HG02884 (cell line): ENCODE results near the gene FCGBP.
"Not testable (repeated sequence)": the region's sequence is repeated elsewhere in the genome, so short reads cannot be mapped to it uniquely, and the experiment has no call there.

ENCODE experiments used
- ATAC-seq: cut with Tn5 transposase; IDR thresholded peaks from one replicate; pipeline ENCODE4 v1.9.1; 2021; ENCODE audit warnings: mild to moderate bottlenecking, moderate library complexity; ENCODE audit not compliant: unreplicated experiment

The FCGBP gene

DNA sequence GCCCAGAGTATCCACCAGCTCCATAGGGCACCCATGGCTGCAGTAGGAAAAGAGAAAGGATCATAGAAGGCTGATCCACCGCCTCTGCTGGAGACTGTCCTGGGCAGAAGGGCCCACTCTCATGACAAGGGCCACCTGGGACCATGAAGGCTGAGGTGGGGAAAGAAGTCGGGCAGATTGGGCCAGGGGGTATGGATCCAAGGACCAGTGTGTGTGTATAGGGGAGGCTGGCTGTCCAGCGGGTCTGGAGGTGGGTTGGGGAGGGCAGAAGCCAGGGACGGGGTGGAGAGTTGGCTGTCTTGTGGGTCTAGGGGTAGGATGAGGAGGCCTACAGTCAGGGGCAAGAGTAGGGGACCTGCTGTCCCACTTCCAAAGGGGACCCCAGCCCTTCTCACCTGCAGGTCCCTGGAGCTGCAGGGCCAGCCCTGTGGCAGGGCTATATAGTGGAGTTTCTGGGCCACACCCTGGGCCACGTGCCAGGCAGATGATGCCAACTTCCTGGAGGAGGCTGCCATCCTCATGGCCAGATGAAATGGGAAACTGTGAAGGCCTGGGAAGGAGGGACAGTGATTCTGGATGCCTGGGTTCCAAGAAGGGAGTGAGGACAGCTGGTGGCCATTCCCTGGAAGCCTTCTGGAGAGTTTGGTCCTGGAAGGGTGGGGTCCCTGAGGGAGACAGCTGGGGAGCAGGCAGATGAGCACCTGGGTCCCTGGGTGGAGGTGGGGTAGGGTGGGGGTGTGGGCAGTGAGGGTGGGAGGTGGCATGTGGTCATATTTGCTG, at the start of gene FCGBP:
Gene FCGBP (minus strand): TSS at position 51 of the 780 bp plus-strand sequence.
- ATAC-seq: no peak

DNA sequence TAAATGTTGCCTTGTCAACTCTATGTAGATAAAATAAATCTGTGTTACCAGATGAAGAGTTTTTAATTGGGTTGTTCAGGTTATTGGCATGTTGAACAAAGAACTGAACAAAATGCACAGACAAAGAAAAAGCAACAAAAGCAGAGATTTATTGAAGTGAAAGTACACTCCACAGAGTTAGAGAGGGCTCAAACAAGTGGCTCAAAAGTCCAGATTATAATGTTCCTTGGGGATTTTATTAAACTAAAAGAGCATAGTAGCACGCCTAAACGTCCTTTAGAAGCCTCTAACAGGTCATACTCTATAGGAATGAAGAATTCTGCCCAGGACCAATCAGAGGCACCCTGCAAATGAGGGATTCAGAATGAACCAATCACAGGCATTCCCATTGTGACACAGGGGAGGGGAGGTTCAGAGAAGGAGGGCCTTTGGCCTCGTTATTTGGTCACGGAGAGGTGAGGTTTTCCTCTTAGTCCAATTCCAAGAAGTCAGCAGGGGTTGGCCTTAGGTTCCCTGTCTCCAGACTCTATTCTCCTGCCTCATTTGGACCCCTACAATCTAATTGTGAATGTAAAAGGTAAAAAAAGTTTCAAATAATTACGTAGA, 49.4 kb upstream of the FCGBP start:
- no peak for ATAC-seq

DNA sequence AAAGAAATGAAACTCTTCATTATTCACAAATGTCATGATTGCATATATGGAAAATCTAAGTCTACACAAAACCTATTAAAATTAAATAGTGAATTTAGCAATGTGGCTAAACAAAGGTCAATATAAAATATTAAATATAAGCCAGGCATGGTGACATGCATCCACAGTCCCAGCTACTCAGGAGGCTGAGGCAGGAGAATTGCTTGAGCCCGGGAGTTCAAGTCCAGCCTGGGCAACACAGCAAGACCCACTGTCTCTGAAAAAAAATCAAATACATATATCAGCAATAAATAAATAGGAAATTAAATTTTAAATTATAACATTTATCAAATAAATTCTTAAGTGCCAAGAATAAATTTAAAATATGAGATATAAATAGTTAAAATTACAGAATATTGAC, 48.4 kb upstream of the FCGBP start:
- ATAC-seq: no peak

DNA sequence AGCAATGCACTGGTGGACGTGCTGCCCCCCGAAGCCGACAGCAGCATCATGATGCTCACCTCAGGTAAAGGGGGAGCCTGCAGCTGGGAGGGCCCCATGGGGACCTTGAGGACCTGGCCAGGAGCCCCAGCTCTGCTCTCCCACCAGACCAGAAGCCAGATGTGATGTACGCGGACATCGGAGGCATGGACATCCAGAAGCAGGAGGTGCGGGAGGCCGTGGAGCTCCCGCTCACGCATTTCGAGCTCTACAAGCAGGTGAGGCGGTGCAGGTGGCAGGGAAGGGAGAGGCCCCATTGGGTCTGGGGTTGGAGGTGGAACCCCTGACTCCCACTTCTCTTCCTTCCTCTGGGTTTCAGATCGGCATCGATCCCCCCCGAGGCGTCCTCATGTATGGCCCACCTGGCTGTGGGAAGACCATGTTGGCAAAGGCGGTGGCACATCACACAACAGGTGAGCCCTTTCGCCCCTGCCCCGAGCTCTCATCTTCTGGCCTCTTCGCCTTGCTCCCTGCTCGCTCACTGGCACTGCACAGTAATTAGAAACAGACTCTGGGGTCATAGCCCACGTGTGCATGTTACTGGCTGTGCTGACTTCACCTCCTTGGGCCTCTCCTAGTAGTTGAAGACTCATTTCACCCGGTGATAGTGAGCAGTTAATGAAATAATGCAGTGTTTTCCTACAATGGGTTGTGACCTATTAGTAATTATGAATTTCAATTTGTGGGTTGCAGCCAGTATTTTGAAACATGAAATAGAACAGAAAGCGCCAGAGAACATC, 40.1 kb upstream of the FCGBP start:
- ATAC-seq: no peak

DNA sequence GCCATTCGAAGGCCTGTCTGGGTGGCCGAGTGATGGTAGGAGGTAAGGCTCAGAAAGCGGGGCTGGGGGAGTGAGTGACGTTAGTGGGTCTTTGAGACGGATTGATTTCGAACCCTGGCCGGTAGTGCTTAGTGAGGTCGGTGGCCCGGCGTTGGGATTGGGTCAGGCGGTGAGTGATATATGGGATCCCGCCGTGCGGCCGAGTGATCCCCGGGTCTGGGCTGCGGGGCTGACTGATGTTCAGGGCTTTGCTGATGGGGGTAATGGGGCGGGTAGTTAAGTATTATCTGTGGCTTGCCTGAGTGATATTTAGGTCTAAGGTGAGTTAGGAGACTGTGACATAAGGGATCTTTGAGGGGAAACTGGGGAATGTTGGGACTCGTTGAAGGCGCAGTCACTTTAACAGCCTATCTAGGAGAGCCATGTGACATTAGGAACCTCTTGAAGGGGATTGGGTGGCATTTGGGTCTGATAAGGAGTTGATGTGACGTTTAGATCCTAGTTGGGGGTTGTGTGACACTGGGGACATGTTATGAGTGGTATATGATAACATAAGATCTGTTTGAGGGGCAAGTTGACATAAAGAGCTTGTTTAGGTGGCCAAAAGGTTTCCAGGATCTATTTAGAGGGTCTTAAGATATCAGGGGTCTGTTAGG, 37.1 kb upstream of the FCGBP start:
- ATAC-seq: no peak

DNA sequence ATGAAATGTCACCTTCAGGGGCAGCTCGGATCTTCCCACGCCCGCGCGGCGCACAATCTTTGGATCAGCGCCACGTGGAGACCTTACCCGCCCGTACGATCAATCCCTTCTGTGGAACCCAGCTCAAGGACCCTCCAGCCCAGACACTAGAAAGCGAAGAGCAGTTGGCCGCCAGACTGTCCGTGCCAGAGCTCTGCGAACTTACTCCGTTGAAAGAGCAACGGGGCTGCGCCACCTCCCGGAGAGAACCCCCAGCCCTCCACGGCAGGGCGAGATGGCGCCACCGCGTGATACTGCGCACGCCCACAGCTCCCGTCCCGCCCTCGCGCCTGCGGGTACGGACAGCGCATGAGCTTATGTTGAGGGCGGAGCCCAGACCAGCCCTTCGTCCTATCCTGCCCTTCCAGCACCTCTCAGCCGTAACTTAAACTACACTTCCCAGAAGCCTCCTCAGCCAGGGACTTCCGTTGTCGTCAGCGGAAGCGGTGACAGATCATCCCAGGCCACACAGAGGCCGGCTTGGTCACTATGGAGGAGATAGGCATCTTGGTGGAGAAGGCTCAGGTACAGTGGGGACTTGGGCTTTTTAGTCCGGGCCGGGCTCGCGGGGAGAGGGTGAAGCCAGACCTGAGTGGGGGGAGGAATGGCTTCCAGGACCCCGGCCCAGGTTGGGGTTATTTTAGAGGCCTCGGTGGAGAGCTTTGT, 36.4 kb upstream of the FCGBP start, which contains the start of gene PSMC4:
Gene PSMC4 (plus strand): TSS at position 491 of the 705 bp plus-strand sequence. CDS start 38 bp downstream, at position 529.
- ATAC-seq: peak; percentile 97

DNA sequence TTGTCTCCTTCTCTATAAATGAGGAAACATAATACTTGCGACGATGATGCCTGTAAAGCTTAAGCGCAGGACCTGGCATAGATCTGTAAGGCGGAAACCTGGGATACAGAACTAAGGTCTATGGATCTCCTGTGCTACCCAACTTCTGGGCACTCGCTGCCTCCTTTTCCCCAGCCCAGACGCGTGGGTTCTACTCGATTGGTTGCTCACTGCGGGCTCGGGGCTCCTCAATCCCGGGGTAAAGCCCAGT, 35.9 kb upstream of the FCGBP start:
- ATAC-seq: peak; percentile 20

DNA sequence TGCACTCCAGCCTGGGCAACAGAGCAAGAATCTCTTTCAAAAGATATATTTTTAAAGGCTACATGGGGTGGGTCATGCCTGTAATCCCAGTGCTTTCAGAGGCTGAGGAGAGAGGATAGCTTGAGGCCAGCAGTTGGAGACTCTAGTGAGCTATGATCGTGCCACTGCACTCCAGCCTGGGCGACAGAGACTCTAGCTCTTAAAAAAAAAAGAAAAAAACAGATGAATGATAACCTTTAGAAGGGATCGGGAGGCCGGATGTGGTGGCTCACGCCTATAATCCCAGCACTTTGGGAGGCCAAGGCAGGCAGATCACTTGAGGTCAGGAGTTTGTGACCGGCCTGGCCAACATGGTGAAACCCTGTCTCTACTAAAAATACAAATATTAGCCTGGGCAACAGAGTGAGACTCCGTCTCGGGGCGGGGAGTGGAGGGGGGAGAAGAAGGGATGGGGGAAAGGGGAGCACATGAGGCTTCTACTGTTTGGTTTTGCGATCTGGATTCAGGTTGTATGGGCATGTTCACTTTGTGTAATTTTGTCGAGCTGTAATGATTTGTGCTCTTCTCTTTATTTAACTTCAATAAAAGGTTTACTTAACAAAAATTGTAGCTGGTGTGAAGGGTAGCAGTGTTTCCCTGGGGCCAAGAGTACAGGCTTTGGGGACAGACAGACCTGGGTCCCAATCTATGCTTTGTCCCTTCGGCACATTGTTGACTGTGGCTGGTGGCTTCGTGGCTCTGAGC, 35.4 kb upstream of the FCGBP start:
- no peak for ATAC-seq

DNA sequence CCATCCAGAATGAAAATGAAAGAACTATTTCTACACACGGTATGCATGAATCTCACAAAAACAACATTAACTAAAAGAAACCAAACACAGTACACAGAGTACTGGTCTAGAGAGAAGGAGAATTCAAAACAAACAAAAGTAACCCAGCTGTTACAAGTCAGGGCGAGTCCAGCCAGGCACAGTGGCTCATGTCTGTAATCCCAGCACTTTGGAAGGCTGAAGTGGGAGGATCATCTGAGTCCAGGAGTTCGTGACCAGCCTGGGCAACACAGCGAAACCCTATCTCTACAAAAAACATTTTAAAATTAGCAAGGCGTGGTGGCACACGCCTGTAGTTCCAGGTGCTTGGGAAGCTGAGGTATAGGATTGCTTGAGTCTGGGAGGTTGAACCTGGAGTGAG, 34.8 kb upstream of the FCGBP start:
- ATAC-seq: no peak

DNA sequence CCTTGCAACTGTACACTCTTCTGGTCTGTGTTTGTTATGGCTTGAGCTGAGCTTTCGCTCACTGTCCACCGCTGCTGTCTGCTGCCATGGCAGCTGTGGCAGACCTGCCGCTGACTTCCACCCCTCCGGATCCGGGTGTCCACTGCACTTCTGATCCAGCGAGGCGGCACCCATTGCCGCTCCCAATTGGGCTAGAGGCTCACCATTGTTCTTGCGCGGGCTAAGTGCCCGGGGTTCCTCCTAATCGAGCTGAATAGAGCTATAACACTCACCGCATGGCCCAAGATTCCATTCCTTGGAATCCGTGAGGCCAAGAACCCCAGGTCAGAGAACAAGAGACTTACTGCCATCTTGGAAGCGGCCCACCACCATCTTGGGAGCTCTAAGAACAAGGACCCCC, 34.4 kb upstream of the FCGBP start:
- ATAC-seq: no peak

DNA sequence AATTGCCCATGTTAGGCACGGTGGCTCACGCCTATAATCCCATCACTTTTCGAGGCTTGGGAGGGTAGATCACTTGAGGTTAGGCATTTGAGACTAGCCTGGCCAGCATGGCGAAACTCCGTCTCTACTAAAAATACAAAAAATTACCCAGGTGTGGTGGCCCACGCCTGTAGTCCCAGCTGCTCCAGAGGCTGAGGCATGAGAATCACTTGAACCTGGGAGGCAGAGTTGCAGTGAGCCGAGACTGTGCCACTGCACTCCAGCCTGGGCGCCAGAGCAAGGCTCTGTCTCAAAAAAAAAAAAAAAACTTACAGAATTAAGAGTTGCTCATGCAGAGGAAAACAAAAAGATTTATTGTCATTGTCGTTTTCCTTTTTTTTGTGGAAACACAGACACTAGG, 33.1 kb upstream of the FCGBP start:
- no peak for ATAC-seq

DNA sequence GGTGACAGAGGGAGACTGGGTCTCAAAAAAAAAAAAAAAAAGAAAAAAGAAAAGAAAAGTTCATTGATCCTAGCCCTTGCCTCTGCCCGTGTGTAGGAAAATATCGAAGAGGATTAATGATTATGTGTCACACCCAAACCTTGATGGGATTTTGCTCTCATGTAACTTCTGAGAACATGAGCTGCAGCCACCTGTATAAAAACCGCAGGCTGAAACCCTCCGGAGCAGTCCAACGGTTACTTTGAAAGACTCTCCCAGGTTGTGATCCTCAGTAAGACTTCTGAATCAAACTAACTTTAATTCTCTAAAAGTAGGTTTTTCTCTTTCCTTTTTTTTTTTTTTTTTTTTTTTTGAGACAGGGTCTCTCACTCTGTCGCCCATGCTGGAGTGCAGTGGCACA, 32.2 kb upstream of the FCGBP start:
- ATAC-seq: no peak

DNA sequence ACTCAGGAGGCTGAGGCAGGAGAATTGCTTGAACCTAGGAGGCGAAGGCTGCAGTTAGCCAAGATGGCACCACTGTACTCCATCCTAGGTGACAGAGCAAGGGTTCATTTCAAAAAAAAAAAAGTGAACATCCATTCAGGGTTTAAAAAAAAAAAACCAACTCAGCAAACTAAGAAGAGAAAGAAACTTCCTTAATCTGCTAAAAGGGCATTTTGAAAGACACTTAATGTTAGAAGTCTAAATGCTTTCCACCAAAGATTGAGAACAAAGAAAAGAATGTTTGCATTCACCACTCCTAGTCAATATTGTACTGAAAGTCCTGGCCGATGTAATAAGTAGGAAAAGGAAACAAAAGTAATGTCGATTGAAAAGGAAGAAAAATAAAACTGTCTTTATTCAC, 29.5 kb upstream of the FCGBP start:
- ATAC-seq: no peak

DNA sequence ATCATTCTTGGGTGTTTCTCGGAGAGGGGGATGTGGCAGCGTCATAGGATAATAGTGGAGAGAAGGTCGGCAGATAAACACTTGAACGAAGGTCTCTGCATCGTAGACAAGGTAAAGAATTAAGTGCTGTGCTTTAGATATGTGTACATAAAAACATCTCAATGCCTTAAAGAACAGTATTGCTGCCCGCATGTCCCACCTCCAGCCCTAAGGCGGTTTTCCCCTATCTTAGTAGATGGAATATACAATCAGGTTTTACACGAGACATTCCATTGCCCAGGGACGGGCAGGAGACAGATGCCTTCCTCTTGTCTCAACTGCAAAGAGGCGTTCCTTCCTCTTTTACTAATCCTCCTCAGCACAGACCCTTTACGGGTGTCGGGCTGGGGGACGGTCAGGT, 25.0 kb upstream of the FCGBP start:
- not testable (repeated sequence) for ATAC-seq

DNA sequence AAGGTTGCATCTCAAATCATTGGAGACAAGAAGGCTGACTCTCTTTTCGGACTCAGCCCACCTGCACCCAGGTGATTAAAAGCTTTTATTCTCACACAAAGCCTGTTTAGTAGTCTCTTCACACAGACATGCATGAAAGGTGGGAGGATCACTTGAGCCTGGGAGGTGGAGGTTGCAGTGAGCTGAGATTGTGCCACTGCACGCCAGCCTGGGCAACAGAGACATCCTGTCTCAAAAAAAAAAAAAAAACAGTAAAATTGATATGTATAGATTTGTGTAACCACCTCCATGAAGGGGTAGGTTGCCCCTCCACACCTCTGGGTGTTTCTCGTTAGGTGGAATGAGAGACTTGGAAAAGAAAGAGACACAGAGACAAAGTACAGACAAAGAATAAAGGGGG, 24.5 kb upstream of the FCGBP start:
- ATAC-seq: not testable (repeated sequence)

DNA sequence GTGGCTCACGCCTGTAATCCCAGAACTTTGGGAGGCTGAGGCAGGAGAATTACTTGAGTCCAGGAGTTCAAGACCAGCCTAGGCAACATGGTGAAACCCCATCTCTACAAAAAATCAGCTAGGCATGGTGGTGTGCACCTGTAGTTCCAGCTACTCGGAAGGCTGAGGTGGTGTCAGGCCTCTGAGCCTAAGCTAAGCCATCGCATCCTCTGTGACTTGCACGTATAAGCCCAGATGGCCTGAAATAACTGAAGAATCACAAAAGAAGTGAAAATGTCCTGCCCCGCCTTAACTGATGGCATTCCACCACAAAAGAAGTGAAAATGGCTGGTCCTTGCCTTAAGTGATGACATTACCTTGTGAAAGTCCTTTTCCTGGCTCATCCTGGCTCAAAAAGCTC, 23.5 kb upstream of the FCGBP start:
- ATAC-seq: not testable (repeated sequence)

DNA sequence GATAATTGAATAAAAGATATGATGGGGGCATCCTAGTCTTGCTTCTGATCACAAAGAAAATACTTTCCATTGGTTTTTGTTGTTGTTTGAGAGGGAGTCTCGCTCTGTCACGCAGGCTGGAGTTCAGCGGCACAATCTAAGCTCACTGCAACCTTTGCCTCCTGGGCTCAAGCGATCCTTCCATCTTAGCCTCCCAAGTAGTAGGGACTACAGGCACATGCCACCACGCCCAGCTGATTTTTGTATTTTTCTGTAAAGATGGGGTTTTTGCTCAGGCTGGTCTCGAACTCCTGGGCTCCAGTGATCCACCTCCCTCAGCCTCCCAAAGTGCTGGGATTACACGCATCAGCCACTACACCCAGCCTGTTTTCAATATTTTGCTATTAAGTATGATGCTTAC, 19.5 kb upstream of the FCGBP start:
- no peak for ATAC-seq

DNA sequence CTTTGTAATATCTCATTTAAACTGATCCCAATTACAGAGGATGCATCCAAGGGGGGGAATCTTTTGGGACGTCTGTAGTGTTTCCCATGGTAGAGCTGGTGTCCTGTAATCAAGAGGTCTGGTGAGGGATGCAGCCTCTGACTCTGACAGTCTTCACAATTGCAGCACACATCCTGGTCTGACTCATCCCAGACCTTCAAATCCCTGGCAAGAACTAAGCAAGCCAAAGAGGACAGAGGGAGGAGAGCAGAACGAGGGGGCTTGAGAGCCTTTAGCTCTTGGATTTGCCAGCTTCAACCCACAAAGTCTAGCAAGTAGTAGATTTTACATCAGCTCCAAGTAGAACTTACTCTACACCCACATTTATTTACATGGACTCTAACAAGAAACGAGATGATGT, 17.3 kb upstream of the FCGBP start:
- ATAC-seq: no peak

DNA sequence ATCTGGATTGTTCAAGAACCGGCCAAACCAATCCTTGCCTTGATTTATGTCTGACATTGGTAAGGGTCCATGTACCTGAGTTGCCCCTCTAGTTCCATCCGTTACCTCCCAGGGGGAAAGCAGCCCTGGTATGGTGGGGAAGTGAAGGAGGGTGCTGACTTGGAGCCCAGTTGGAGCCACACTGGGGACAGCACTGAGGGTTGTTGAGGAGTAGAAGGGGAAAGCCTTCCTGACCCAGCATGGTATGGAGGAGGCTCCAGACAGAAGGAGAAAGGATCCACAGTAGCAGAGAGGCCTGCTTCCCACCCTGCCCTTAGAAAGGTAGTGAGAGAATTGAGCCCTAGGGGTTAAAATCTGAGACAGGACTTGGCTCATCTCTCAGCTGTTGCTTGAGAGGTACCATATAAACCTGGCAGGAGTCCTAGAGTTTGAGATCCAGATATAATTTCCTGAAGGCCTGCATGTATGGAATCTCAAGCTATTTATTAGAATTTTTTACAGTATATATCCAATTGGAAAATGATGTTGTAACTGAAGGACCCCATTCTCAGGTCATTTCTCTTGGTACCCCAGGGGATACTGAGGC, 16.7 kb upstream of the FCGBP start:
- ATAC-seq: no peak
